ENCODE data around the gene FREM3. TPM values are rescaled to one million over a fixed set of nuclear protein-coding genes. Genes with fewer than 3 reads are reported as not detected.

FREM3 gene
- total and polyA plus RNA-seq, 4 donors: under 0.01 to 2.3 (median 0.12) TPM; not detected in 1

- ATAC-seq (ENCODE audit: insufficient read depth, low FRiP score): no peak
Measured at GRCh38 chr4:143555676-143556075, 144.8 kb downstream of the FREM3 start.

GRCh38 chr4:143554728-143555597 lies 145.5 kb downstream of the FREM3 start:
- Histone ChIP-seq H3K9me3 (ENCODE audit: control insufficient read depth in 4 of 4, insufficient read depth in 3 of 4, low read length in 3 of 4) (peaks cover 0 to 4% (median 0%) of the 10 kb centered on the region in 4 donors), H3K36me3 (ENCODE audit: control insufficient read depth in 4 of 4, insufficient read depth in 4 of 4, low read length in 4 of 4) (peaks cover 5 to 31% (median 15%) of the 10 kb centered on the region in 4 donors), H3K9ac (ENCODE audit: insufficient read depth in 1 of 2, low read length in 2 of 2) (no peak overlapping the region), H3K27me3 (ENCODE audit: control insufficient read depth in 3 of 3, insufficient read depth in 3 of 3, low read length in 2 of 3) (no peaks in the 10 kb centered on the region), H3K27ac (ENCODE audit: low read depth in 1 of 2, low read length in 1 of 2) (peak overlapping the region in 1 of 2 donors; percentile 22), H3K4me3 (no peak overlapping the region), H3K4me1 (ENCODE audit: control insufficient read depth in 5 of 5, insufficient read depth in 5 of 5, low read length in 5 of 5) (peaks cover 0 to 13% (median 5%) of the 10 kb centered on the region in 5 donors)
- no peak for TF ChIP-seq CTCF (IDR thresholded peaks at IDR 0.05; ENCODE audit: control extremely low read depth, extremely low read depth)
- DNase-seq (no peak), ATAC-seq (ENCODE audit: insufficient read depth, low FRiP score) (no peak)
- WGBS, 2 donors: 68 to 71% methylated on average over 4 of the region's 4 CpGs

More at GRCh38 chr4:143555676-143556075, 144.8 kb downstream of the FREM3 start:
- no peak overlapping the region for H3K4me3 ChIP-seq
- no peak for DNase-seq
- H3K4me1 ChIP-seq (ENCODE audit: control insufficient read depth in 5 of 5, insufficient read depth in 5 of 5, low read length in 5 of 5): peaks cover 0 to 13% (median 3%) of the 10 kb centered on the region in 5 donors
- peaks cover 5 to 27% (median 12%) of the 10 kb centered on the region in 4 donors for H3K36me3 ChIP-seq (ENCODE audit: control insufficient read depth in 4 of 4, insufficient read depth in 4 of 4, low read length in 4 of 4)
- no peak for TF ChIP-seq CTCF (IDR thresholded peaks at IDR 0.05; ENCODE audit: control extremely low read depth, extremely low read depth)
- H3K27me3 ChIP-seq (ENCODE audit: control insufficient read depth in 3 of 3, insufficient read depth in 3 of 3, low read length in 2 of 3): no peaks in the 10 kb centered on the region
- H3K9me3 ChIP-seq (ENCODE audit: control insufficient read depth in 4 of 4, insufficient read depth in 3 of 4, low read length in 3 of 4): peaks cover 0 to 4% (median 0%) of the 10 kb centered on the region in 4 donors
- no peak overlapping the region for H3K27ac ChIP-seq (ENCODE audit: low read depth in 1 of 2, low read length in 1 of 2)
- WGBS, 2 donors: 69 to 93% methylated on average over 5 of the region's 5 CpGs
- no peak overlapping the region for H3K9ac ChIP-seq (ENCODE audit: insufficient read depth in 1 of 2, low read length in 2 of 2)

GRCh38 chr4:143549928-143550327 lies 150.5 kb downstream of the FREM3 start:
- H3K27me3 ChIP-seq (ENCODE audit: control insufficient read depth in 3 of 3, insufficient read depth in 3 of 3, low read length in 2 of 3): no peaks in the 10 kb centered on the region

More at GRCh38 chr4:143549928-143550327, 150.5 kb downstream of the FREM3 start:
- peaks cover 0 to 6% (median 0%) of the 10 kb centered on the region in 5 donors for H3K4me1 ChIP-seq (ENCODE audit: control insufficient read depth in 5 of 5, insufficient read depth in 5 of 5, low read length in 5 of 5)
- H3K9ac ChIP-seq (ENCODE audit: insufficient read depth in 1 of 2, low read length in 2 of 2): no peak overlapping the region
- peaks cover 3 to 65% (median 24%) of the 10 kb centered on the region in 4 donors for H3K36me3 ChIP-seq (ENCODE audit: control insufficient read depth in 4 of 4, insufficient read depth in 4 of 4, low read length in 4 of 4)
- WGBS, 2 donors: 82 to 86% methylated on average over 2 of the region's 2 CpGs
- no peak overlapping the region for H3K4me3 ChIP-seq
- no peak for DNase-seq
- no peak for TF ChIP-seq CTCF (IDR thresholded peaks at IDR 0.05; ENCODE audit: control extremely low read depth, extremely low read depth)
- no peaks in the 10 kb centered on the region for H3K9me3 ChIP-seq (ENCODE audit: control insufficient read depth in 4 of 4, insufficient read depth in 3 of 4, low read length in 3 of 4)
- H3K27ac ChIP-seq (ENCODE audit: low read depth in 1 of 2, low read length in 1 of 2): no peak overlapping the region
- ATAC-seq (ENCODE audit: insufficient read depth, low FRiP score): no peak
